Adrenal gland (tissue), 12 donors: Measurements from ENCODE around the gene UFSP2. TPM values are rescaled to one million over a fixed set of nuclear protein-coding genes. Genes with fewer than 3 reads are reported as not detected.

ENCODE experiments used
- DNase-seq, 7 donors: peaks; one replicate each; pipeline ENCODE4 v3.0.0-alpha.2; 2019 to 2020
- H3K27ac ChIP-seq, 5 donors: fragments of 200-600 bp; sonication (generic) in 4 of 5; 1 replicate in 3 of 5; 2 replicates in 2 of 5; pipeline versions ENCODE4 v1.5.1 to v1.8.0; 2016 to 2020; ENCODE audit warnings: mild to moderate bottlenecking in 1 of 5
- H3K27me3 ChIP-seq: fragments of 200-600 bp; 2 replicates; pipeline ENCODE4 v1.8.0; 2021
- H3K36me3 ChIP-seq, 2 donors: fragments of 200-600 bp; replicated peaks in 1 of 2; 1 replicate in 1 of 2; 2 replicates in 1 of 2; pipeline versions ENCODE4 v1.5.1 to v1.8.0; 2018 to 2022
- H3K4me1 ChIP-seq, 2 donors: fragments of 200-600 bp; replicated peaks in 1 of 2; 1 replicate in 1 of 2; 2 replicates in 1 of 2; pipeline versions ENCODE4 v1.5.1 to v1.8.0; 2018 to 2021
- H3K4me3 ChIP-seq, 4 donors: fragments of 200-600 bp; sonication (generic) in 3 of 4; one replicate each; pipeline ENCODE4 v1.5.1; 2016 to 2018
- H3K9me3 ChIP-seq, 3 donors: fragments of 200-600 bp; sonication (generic) in 1 of 3; replicated peaks in 1 of 3; 1 replicate in 2 of 3; 2 replicates in 1 of 3; pipeline versions ENCODE4 v1.5.1 to v1.8.0; 2016 to 2021
- CTCF ChIP-seq, 6 experiments: fragments of 450-650 bp in 4 of 6; fragments of 200-600 bp in 2 of 6; sonication (generic) in 1 of 6; IDR thresholded peaks; 1 replicate in 5 of 6; 2 replicates in 1 of 6; pipeline versions ENCODE4 v1.5.1 to v1.8.0; 2016 to 2021; ENCODE audit warnings: antibody characterized with exemption in 6 of 6, mild to moderate bottlenecking in 2 of 6, moderate library complexity in 1 of 6
- POLR2A ChIP-seq, 2 donors: fragments of 450-650 bp; IDR thresholded peaks; one replicate each; pipeline ENCODE4 v1.6.1; 2017; ENCODE audit warnings: antibody characterized with exemption in 2 of 2, mild to moderate bottlenecking in 2 of 2, moderate library complexity in 1 of 2
- WGBS, 4 donors: extraction: QIAGEN DNeasy Blood & Tissue Kit in 2 of 4; methylation state at CpG; one replicate each; pipeline versions ENCODE4 v1.1.5 to v1.1.7; 2013 to 2017; 5-methylcytosine and 5-hydroxymethylcytosine counted together
- intact Hi-C, 2 donors: fragments of 100-400 bp; cut with DNase I; formaldehyde crosslinking; loops; one replicate each; pipeline versions ENCODE4 v1.14.1 to v1.15.0; 2022 to 2023
- polyA plus RNA-seq, 3 donors: library from polyadenylated mRNA; stranded (reverse); fragments of 200-250 nt in 2 of 3; fragments of 350-450 nt in 1 of 3; fragmentation: Illumina TruSeq in 1 of 3; extraction: RNeasy Lipid Tissue Mini Kit (QIAGEN cat#74804) in 1 of 3; gene quantifications; one replicate each; pipeline ENCODE4 v1.2.3, GENCODE V29; 2013 to 2014
- small RNA-seq, 2 donors: library from RNA; depleted of rRNA; stranded (forward); fragments of <200 nt; gene quantifications; one replicate each; pipeline ENCODE3, GENCODE V24; 2016
- total RNA-seq, 9 donors: library from RNA; depleted of rRNA in 4 of 9; stranded (reverse); fragments of >200 nt in 4 of 9; fragments of 120-200 nt in 1 of 9; fragmentation: NEBNext Ultra II Directional in 1 of 9; extraction: Animal tissue kit (Norgen Biotek cat#: 25700) in 1 of 9; gene quantifications; one replicate each; pipeline versions ENCODE4 v1.1.0 to v1.2.4, GENCODE V29; 2013 to 2023
- donor health status: healthy with polysubstance abuse.
- donor health status: Bipolar disorder and iron deficiency.
- donor health status: DM: yes; HTN: yes; CAD: no.
- donor health status: DM: no; HTN: no; CAD: no.
- donor health status: DM: no; HTN: no; CAD: no.
- donor health status: DM: yes; HTN: yes; CAD: no.

Gene UFSP2
- total and polyA plus RNA-seq, 12 donors = 19.7 to 76.4 (median 44.1) TPM

- Histone ChIP-seq H3K27ac (no peak overlapping the region), H3K4me1 (no peaks in the 10 kb centered on the region), H3K27me3 (no peaks in the 10 kb centered on the region), H3K4me3 (no peak overlapping the region), H3K9me3 (no peaks in the 10 kb centered on the region), H3K36me3 (peaks cover 0 to 5% of the 10 kb centered on the region in 2 donors)
- TF ChIP-seq POLR2A (IDR thresholded peaks at IDR 0.05) (no peak), CTCF (IDR thresholded peaks at IDR 0.05) (no peak)
- 84 to 93% (median 90%) methylated on average over 13 of the region's 13 CpGs for WGBS, 4 donors
- DNase-seq = no peak
- intact Hi-C loops = no loop called here
These were observed 74.1 kb downstream of the UFSP2 start for GRCh38 chr4:185351691-185352090.

Small RNAs within 50 kb of the gene (small RNA-seq; reads per million reads assigned to genes)
- 0 reads per million in 2 donors for gene RF00019

Other genes starting within 250 kb of the UFSP2 start
- gene CFAP97, start 222.0 kb downstream of the UFSP2 start, total RNA-seq = 10 to 100 TPM; 13.6 to 32.8 (median 26.7) TPM
- gene CFAP97, start 222.0 kb downstream of the UFSP2 start, polyA plus RNA-seq = 10 to 100 TPM in 1 of 3 donors, 1 to 10 TPM in 2; 3.9 to 33.3 (median 5.6) TPM
- gene SNX25, start 216.4 kb downstream of the UFSP2 start, total RNA-seq = 10 to 100 TPM in 8 of 9 donors, 1 to 10 TPM in 1; 9.9 to 29.3 (median 16.7) TPM
- gene SNX25, start 216.4 kb downstream of the UFSP2 start, polyA plus RNA-seq = 10 to 100 TPM in 1 of 3 donors, 1 to 10 TPM in 2; 4.7 to 11.0 (median 5.9) TPM
- 1 to 10 TPM in 2 of 9 donors, under 1 TPM in 6, not detected in 1; 0.14 to 1.8 (median 0.77) TPM for gene LRP2BP, start 30.0 kb downstream of the UFSP2 start, total RNA-seq
- gene LRP2BP, start 30.0 kb downstream of the UFSP2 start, polyA plus RNA-seq = 1 to 10 TPM in 2 of 3 donors, under 1 TPM in 1; 0.59 to 1.4 (median 1.1) TPM
- 10 to 100 TPM in 3 of 9 donors, 1 to 10 TPM in 6; 1.9 to 13.0 (median 6.4) TPM for gene ANKRD37, start 29.1 kb downstream of the UFSP2 start, total RNA-seq
- gene ANKRD37, start 29.1 kb downstream of the UFSP2 start, polyA plus RNA-seq = 1 to 10 TPM; 4.6 to 8.2 (median 7.5) TPM
- 1 to 10 TPM in 6 of 9 donors, under 1 TPM in 2, not detected in 1; 0.50 to 2.7 (median 1.5) TPM for gene CCDC110, start 45.8 kb upstream of the UFSP2 start, total RNA-seq
- 1 to 10 TPM in 1 of 3 donors, under 1 TPM in 2; 0.64 to 2.0 (median 0.64) TPM for gene CCDC110, start 45.8 kb upstream of the UFSP2 start, polyA plus RNA-seq
- 10 to 100 TPM in 1 of 9 donors, 1 to 10 TPM in 8; 2.6 to 22.6 (median 5.2) TPM for gene PDLIM3, start 109.5 kb upstream of the UFSP2 start, total RNA-seq
- 10 to 100 TPM in 1 of 3 donors, 1 to 10 TPM in 2; 7.1 to 13.9 (median 8.8) TPM for gene PDLIM3, start 109.5 kb upstream of the UFSP2 start, polyA plus RNA-seq